Cardiac muscle cell (in vitro differentiated cells and primary cell): Measurements from ENCODE around the gene COPB2. TPM values are rescaled to one million over a fixed set of nuclear protein-coding genes. Genes with fewer than 3 reads are reported as not detected.

Experiments
- DNase-seq, 2 donors: peaks; one replicate each; pipeline versions ENCODE4 v3.0.0 to v3.0.0-alpha.2; 2010 to 2017; ENCODE audit warnings: low read depth in 1 of 2, low spot score in 1 of 2
- H3K27ac ChIP-seq: fragments of 200-600 bp; sonication (generic); 2 replicates; pipeline ENCODE4 v1.5.1; 2016
- H3K27me3 ChIP-seq: fragments of 200-600 bp; sonication (generic); 2 replicates; pipeline ENCODE4 v1.6.0; 2016; ENCODE audit warnings: control low read depth
- H3K36me3 ChIP-seq: fragments of 200-600 bp; sonication (generic); 2 replicates; pipeline ENCODE4 v1.5.1; 2016; ENCODE audit warnings: control low read depth
- H3K4me1 ChIP-seq: fragments of 200-600 bp; sonication (generic); 2 replicates; pipeline ENCODE4 v1.8.1; 2017; ENCODE audit warnings: low read depth, mild to moderate bottlenecking, mixed run types
- H3K4me3 ChIP-seq: fragments of 200-600 bp; sonication (generic); 2 replicates; pipeline ENCODE4 v1.5.1; 2016; ENCODE audit warnings: mild to moderate bottlenecking
- H3K9me3 ChIP-seq: fragments of 200-600 bp; sonication (generic); 2 replicates; pipeline ENCODE4 v1.5.1; 2017; ENCODE audit warnings: low read depth, mild to moderate bottlenecking, control low read depth
- polyA plus RNA-seq: library from polyadenylated mRNA; unstranded; fragments of >200 nt; fragmentation: Nextera tagmentation; extraction: Ambion mirVana; gene quantifications from 2 replicates; pipeline ENCODE4 v1.2.1, GENCODE V29; 2016
- total RNA-seq: library from RNA; depleted of rRNA; stranded (reverse); fragments of >200 nt; gene quantifications from 2 replicates; pipeline ENCODE4 v1.2.3, GENCODE V29; 2016
- TF ChIP-seq, protein P1 (sequence below): IDR thresholded peaks from 2 replicates; pipeline ENCODE4 v1.5.1; 2012; ENCODE audit warnings: low read depth, mild to moderate bottlenecking, low read length

The COPB2 gene
- total and polyA plus RNA-seq, 2 experiments from 2014 or later: 87.3 to 166 TPM

DNA sequence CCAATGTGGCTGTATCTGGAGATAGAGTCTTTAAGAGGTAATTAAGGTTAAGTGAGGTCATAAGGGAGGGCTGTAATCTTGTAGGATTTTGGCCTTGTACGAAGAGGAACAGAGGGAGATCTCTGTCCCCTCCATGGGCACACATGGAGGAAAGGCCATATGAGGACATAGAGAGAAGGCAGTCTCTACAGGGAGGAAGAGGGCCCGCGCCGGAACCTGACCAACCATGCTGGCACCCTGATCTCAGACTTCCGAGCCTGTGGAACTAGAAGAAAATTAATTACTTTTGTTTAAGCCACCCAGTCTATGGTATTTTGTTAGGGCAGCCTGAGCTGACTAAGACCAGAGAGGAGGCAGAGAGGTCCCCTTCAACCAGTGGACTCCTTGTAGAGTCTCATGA lies 63.3 kb downstream of the COPB2 start:
- TF ChIP-seq, protein P1, sequence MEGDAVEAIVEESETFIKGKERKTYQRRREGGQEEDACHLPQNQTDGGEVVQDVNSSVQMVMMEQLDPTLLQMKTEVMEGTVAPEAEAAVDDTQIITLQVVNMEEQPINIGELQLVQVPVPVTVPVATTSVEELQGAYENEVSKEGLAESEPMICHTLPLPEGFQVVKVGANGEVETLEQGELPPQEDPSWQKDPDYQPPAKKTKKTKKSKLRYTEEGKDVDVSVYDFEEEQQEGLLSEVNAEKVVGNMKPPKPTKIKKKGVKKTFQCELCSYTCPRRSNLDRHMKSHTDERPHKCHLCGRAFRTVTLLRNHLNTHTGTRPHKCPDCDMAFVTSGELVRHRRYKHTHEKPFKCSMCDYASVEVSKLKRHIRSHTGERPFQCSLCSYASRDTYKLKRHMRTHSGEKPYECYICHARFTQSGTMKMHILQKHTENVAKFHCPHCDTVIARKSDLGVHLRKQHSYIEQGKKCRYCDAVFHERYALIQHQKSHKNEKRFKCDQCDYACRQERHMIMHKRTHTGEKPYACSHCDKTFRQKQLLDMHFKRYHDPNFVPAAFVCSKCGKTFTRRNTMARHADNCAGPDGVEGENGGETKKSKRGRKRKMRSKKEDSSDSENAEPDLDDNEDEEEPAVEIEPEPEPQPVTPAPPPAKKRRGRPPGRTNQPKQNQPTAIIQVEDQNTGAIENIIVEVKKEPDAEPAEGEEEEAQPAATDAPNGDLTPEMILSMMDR: no peak
- H3K4me1 ChIP-seq: no peaks in the 10 kb centered on the region
- H3K9me3 ChIP-seq: no peaks in the 10 kb centered on the region
- H3K27ac ChIP-seq: no peak overlapping the region
- peaks cover 51% of the 10 kb centered on the region for H3K27me3 ChIP-seq
- DNase-seq: no peak
- H3K36me3 ChIP-seq: no peaks in the 10 kb centered on the region
- no peak overlapping the region for H3K4me3 ChIP-seq

DNA sequence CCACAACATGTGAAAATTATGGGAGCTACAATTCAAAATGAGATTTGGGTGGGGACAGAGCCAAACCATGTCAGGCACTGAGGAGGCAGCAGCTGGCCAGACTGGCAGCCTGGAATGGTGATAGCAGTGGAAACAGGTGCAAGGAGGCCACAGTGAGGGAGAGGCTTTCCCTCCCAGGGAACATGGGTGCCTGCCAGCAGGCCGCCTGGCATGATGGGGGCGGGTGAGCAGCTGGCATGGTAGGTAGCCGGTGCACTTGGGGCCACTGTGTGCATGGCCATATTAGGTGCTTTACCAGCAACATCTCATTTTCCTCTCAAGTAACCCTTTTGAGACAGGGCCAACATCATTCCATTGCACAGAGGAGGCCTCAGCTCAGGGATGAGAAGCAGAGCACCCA lies 63.9 kb downstream of the COPB2 start:
- no peaks in the 10 kb centered on the region for H3K4me1 ChIP-seq
- H3K4me3 ChIP-seq: no peak overlapping the region
- no peak for DNase-seq

DNA sequence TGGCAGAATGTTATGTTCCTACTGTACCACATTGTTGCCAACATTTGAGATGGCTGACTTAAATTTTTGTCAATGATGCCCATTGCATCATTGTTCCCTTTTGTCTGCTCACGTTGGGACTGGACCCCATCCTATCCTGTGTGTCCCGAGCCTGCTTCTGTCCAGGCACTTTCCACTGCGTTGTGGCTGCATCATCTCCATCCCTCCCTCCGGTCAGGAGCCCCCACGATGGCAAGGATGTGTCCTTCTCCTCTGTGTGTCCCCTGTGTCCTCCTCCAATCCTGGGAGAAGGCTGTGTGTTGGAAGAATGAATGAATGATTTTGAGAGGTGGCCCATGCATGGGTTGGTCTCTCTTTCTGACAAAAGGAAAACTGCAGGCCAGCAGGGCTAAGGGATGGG lies 65.0 kb downstream of the COPB2 start:
- no peaks in the 10 kb centered on the region for H3K9me3 ChIP-seq
- no peak overlapping the region for H3K4me3 ChIP-seq
- no peaks in the 10 kb centered on the region for H3K36me3 ChIP-seq
- peaks cover 34% of the 10 kb centered on the region for H3K27me3 ChIP-seq
- no peak for DNase-seq
- no peak overlapping the region for H3K27ac ChIP-seq
- H3K4me1 ChIP-seq: no peaks in the 10 kb centered on the region
- TF ChIP-seq, protein P1: no peak

More for the DNA sequence above, 63.9 kb downstream of the COPB2 start:
- Histone ChIP-seq H3K36me3 (no peaks in the 10 kb centered on the region), H3K27me3 (peaks cover 45% of the 10 kb centered on the region), H3K9me3 (no peaks in the 10 kb centered on the region), H3K27ac (no peak overlapping the region)
- TF ChIP-seq, protein P1: no peak

DNA sequence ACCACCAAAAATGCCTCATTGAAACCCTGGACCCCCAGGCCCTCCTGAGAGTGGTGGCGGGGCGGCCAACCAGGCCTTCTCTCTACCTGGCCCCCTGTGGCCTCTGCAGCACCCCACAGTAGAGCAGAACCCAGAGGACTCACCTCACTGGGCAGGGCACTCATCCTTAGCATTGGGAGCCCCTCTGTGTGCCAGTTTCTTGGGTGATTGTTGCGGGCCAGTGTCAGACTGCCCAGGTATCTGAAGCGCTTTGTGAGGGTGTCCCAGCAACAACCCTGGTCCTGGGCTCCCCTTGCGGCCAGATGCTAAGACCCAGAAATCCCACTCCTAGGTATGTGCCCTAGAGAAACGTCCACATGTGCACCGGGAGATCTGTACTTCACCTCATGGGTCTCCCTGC lies 66.3 kb downstream of the COPB2 start:
- Histone ChIP-seq H3K27me3 (peaks cover 33% of the 10 kb centered on the region), H3K36me3 (no peaks in the 10 kb centered on the region), H3K9me3 (no peaks in the 10 kb centered on the region), H3K4me3 (no peak overlapping the region), H3K4me1 (no peaks in the 10 kb centered on the region), H3K27ac (no peak overlapping the region)
- TF ChIP-seq, protein P1: no peak
- no peak for DNase-seq

DNA sequence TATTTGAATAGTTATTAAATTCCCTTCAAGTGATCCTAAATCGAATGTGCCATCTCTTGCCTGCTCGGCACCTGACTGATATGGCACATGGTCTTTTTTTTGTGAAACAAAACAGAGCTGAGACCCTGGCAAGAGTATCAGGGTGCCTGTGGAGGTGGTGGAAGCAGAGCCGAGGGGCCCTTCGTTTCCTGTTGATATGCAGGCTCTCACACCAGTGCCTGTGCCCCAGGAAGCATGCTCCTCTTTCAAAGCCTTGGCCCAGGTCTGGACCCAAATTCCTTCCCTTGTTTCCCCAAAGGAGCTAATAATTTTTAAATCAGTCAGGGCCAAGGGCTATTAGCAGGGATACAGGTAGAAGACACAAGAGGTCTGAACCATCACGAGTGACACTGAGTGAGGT lies 67.1 kb downstream of the COPB2 start:
- H3K27me3 ChIP-seq: peaks cover 34% of the 10 kb centered on the region
- no peaks in the 10 kb centered on the region for H3K4me1 ChIP-seq
- TF ChIP-seq, protein P1: no peak
- DNase-seq: no peak
- H3K4me3 ChIP-seq: no peak overlapping the region
- no peaks in the 10 kb centered on the region for H3K9me3 ChIP-seq
- H3K36me3 ChIP-seq: no peaks in the 10 kb centered on the region
- H3K27ac ChIP-seq: no peak overlapping the region
